Measurements from ENCODE around the gene WFDC12. TPM values are rescaled to one million over a fixed set of nuclear protein-coding genes. Genes with fewer than 3 reads are reported as not detected.

WFDC12 gene
- total RNA-seq, 1 experiment from 2014 or later = not detected

GRCh38 chr20:45105317-45105716, 18.9 kb downstream of the WFDC12 start:
- Mint-ChIP-seq H3K4me3 (ENCODE audit: low read depth, unreplicated experiment) (no peak overlapping the region), H3K27ac (ENCODE audit: unreplicated experiment) (peak overlapping the region; percentile 21), H3K4me1 (ENCODE audit: low read depth, unreplicated experiment) (peaks cover 44% of the 10 kb centered on the region), H3K27me3 (ENCODE audit: unreplicated experiment) (no peaks in the 10 kb centered on the region), H3K9me3 (ENCODE audit: low read depth, unreplicated experiment) (no peaks in the 10 kb centered on the region), H3K36me3 (ENCODE audit: insufficient read depth, unreplicated experiment) (peaks cover 14% of the 10 kb centered on the region)
- DNase-seq = peak; percentile 44
- intact Hi-C loops (cut with micrococcal nuclease; ENCODE audit: unreplicated experiment) = loop anchor here (2.0 to 10.0 kb wide), 2 partner anchors 61 to 191 kb away; partner anchors contain the start of gene PABPC1L
- TF ChIP-seq CTCF (IDR thresholded peaks at IDR 0.05; ENCODE audit: unreplicated experiment) = no peak
- CTCF ChIA-PET = interaction anchor here (0.5 to 4.6 kb wide), 12 partner anchors 8 to 796 kb away, joined by 3 to 26 read pairs (median 4); partner anchors contain the start of genes SYS1 and WFDC5
- BruUV-seq (replicated peaks) = no TSS peak

GRCh38 chr20:45104786-45105185, 19.5 kb downstream of the WFDC12 start:
- H3K27me3 Mint-ChIP-seq (ENCODE audit: unreplicated experiment) = no peaks in the 10 kb centered on the region
- intact Hi-C loops (cut with micrococcal nuclease; ENCODE audit: unreplicated experiment) = loop anchor here (2.0 to 10.0 kb wide), 3 partner anchors 60 to 190 kb away; partner anchors contain the start of gene PABPC1L
- peak; percentile 80 for DNase-seq
- CTCF ChIA-PET = interaction anchor here (0.7 to 4.6 kb wide), 9 partner anchors 8 to 795 kb away, joined by 3 to 26 read pairs (median 6); partner anchors contain the start of gene WFDC5
- peak overlapping the region; percentile 21 for H3K27ac Mint-ChIP-seq (ENCODE audit: unreplicated experiment)
- no peak for TF ChIP-seq CTCF (IDR thresholded peaks at IDR 0.05; ENCODE audit: unreplicated experiment)
- no TSS peak for BruUV-seq (replicated peaks)
- no peak overlapping the region for H3K4me3 Mint-ChIP-seq (ENCODE audit: low read depth, unreplicated experiment)
- peaks cover 15% of the 10 kb centered on the region for H3K36me3 Mint-ChIP-seq (ENCODE audit: insufficient read depth, unreplicated experiment)
- H3K9me3 Mint-ChIP-seq (ENCODE audit: low read depth, unreplicated experiment) = no peaks in the 10 kb centered on the region
- H3K4me1 Mint-ChIP-seq (ENCODE audit: low read depth, unreplicated experiment) = peaks cover 48% of the 10 kb centered on the region

GRCh38 chr20:45103072-45103471, 21.2 kb downstream of the WFDC12 start:
- H3K27ac Mint-ChIP-seq (ENCODE audit: unreplicated experiment) = no peak overlapping the region
- CTCF ChIA-PET = interaction anchor here (1.0 kb wide), 1 partner anchor 32 kb away, joined by 3 read pairs; no protein-coding TSS in a partner anchor

GRCh38 chr20:45101333-45101850, 22.9 kb downstream of the WFDC12 start:
- Mint-ChIP-seq H3K4me1 (ENCODE audit: low read depth, unreplicated experiment) (peaks cover 48% of the 10 kb centered on the region), H3K9me3 (ENCODE audit: low read depth, unreplicated experiment) (no peaks in the 10 kb centered on the region), H3K36me3 (ENCODE audit: insufficient read depth, unreplicated experiment) (peaks cover 20% of the 10 kb centered on the region), H3K27ac (ENCODE audit: unreplicated experiment) (peak overlapping the region; percentile 21), H3K4me3 (ENCODE audit: low read depth, unreplicated experiment) (peak overlapping the region; percentile 69), H3K27me3 (ENCODE audit: unreplicated experiment) (no peaks in the 10 kb centered on the region)
- intact Hi-C loops (cut with micrococcal nuclease; ENCODE audit: unreplicated experiment) = loop anchor here (5.0 to 10.0 kb wide), 2 partner anchors 187 to 191 kb away; partner anchors contain the start of gene PABPC1L
- TF ChIP-seq CTCF (IDR thresholded peaks at IDR 0.05; ENCODE audit: unreplicated experiment) = peak; percentile 17
- CTCF ChIA-PET = interaction anchor here (1.4 kb wide), 1 partner anchor 53 kb away, joined by 3 read pairs; no protein-coding TSS in a partner anchor
- no TSS peak for BruUV-seq (replicated peaks)
- DNase-seq = no peak

More at GRCh38 chr20:45103072-45103471, 21.2 kb downstream of the WFDC12 start:
- no peak for DNase-seq
- Mint-ChIP-seq H3K36me3 (ENCODE audit: insufficient read depth, unreplicated experiment) (peaks cover 15% of the 10 kb centered on the region), H3K4me1 (ENCODE audit: low read depth, unreplicated experiment) (peaks cover 48% of the 10 kb centered on the region), H3K9me3 (ENCODE audit: low read depth, unreplicated experiment) (no peaks in the 10 kb centered on the region), H3K4me3 (ENCODE audit: low read depth, unreplicated experiment) (no peak overlapping the region), H3K27me3 (ENCODE audit: unreplicated experiment) (no peaks in the 10 kb centered on the region)
- BruUV-seq (replicated peaks) = no TSS peak
- intact Hi-C loops (cut with micrococcal nuclease; ENCODE audit: unreplicated experiment) = loop anchor here (5.0 to 10.0 kb wide), 2 partner anchors 188 to 189 kb away; partner anchors contain the start of gene PABPC1L
- TF ChIP-seq CTCF (IDR thresholded peaks at IDR 0.05; ENCODE audit: unreplicated experiment) = no peak
